ENCODE results near the gene ADGRE1. TPM values are rescaled to one million over a fixed set of nuclear protein-coding genes. Genes with fewer than 3 reads are reported as not detected.
"Not testable (repeated sequence)": the region's sequence is repeated elsewhere in the genome, so short reads cannot be mapped to it uniquely, and the experiment has no call there.

ADGRE1 gene
- total RNA-seq, 2 experiments from 2014 or later = 6.0 to 6.5 TPM

DNA sequence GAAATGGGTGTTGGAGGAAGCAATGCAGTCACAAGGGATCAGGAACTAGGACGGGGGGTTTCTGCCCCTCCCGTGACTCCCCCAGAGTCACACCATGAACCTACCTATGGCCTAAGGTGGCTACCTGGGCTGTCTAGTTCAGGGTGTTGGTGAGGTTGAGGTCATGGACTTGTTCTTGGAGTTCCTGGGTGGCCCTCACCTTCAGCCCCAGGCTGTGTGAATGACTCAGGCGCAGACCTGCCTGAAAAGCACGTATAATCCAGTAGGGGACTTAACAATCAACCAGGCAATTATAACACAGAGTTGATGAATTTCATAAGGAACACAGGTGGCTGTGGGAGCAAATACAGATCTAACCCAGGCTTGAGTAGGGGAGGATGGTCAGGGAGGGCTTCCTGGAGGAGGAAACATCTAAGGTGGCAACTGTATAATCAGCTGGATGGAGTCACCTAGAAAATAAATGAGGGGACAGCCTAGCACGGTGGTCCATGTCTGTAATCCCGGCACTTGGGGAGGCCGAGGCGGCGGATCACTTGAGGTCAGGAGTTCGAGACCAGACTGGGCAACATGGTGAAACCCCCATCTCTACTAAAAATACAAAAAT, 25.6 kb upstream of the ADGRE1 start:
- intact Hi-C loops (cut with DNase I, micrococcal nuclease) = loop anchor here (1.0 to 5.0 kb wide), 6 partner anchors 59 to 499 kb away; partner anchors contain the start of genes CLPP (in 1 of the 2), TNFSF9 (in 1 of the 2) and VAV1 (in 1 of the 2)
- Mint-ChIP-seq H3K4me1 (peaks cover 14% of the 10 kb centered on the region), H3K36me3 (ENCODE audit: low read depth) (peaks cover 7% of the 10 kb centered on the region), H3K27ac (peak overlapping the region; percentile 45), H3K27me3 (no peaks in the 10 kb centered on the region), H3K4me3 (no peak overlapping the region), H3K9me3 (ENCODE audit: low read depth) (no peaks in the 10 kb centered on the region)
- CTCF ChIA-PET = interaction anchor here (0.6 to 3.4 kb wide), 7 partner anchors 20 to 1730 kb away, joined by 3 to 38 read pairs (median 3); partner anchors contain the start of genes GPR108 and TRIP10
- POLR2A ChIA-PET = interaction anchor here (0.9 kb wide), 1 partner anchor 108 kb away, joined by 3 read pairs; no protein-coding TSS in a partner anchor
- DNase-seq (peak; percentile 33), ATAC-seq (no peak)

DNA sequence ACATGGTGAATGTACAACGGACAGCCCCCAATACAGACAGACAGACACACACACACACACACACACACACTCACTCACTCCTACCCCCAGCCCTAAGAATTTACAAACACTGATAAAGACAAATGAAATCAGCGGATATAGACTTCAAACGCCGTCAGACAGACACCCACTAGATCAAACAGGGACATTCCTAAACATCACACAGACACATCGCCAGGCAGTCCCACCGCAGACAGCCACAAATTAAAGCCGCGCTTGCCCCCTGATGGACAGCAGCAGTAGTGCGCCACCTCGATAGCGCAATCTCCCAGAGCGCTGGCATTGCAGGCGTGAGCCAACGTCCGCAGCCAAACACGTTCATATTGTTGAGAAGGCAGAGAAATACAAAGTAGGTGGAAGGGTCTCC, 24.7 kb upstream of the ADGRE1 start:
- Mint-ChIP-seq H3K36me3 (ENCODE audit: low read depth) (no peaks in the 10 kb centered on the region), H3K27ac (peak overlapping the region; percentile 89), H3K27me3 (no peaks in the 10 kb centered on the region), H3K9me3 (ENCODE audit: low read depth) (no peaks in the 10 kb centered on the region), H3K4me3 (peak overlapping the region; percentile 72), H3K4me1 (peaks cover 14% of the 10 kb centered on the region)
- ChIA-PET POLR2A (interaction anchor here (0.6 kb wide), 1 partner anchor 38 kb away, joined by 4 read pairs; no protein-coding TSS in a partner anchor), CTCF (interaction anchor here (0.6 to 3.4 kb wide), 17 partner anchors 19 to 483 kb away, joined by 3 to 38 read pairs (median 3); partner anchors contain the start of genes GPR108, SH2D3A and TRIP10)
- intact Hi-C loops (cut with DNase I, micrococcal nuclease) = loop anchor here (1.0 to 5.0 kb wide), 17 partner anchors 60 to 582 kb away; partner anchors contain the start of genes SH2D3A (in 2 of the 2), VAV1 (in 2 of the 2), CLPP (in 1 of the 2) and GTF2F1 (in 1 of the 2)
- peak; percentile 96 for DNase-seq
- peak; percentile 83 for ATAC-seq

DNA sequence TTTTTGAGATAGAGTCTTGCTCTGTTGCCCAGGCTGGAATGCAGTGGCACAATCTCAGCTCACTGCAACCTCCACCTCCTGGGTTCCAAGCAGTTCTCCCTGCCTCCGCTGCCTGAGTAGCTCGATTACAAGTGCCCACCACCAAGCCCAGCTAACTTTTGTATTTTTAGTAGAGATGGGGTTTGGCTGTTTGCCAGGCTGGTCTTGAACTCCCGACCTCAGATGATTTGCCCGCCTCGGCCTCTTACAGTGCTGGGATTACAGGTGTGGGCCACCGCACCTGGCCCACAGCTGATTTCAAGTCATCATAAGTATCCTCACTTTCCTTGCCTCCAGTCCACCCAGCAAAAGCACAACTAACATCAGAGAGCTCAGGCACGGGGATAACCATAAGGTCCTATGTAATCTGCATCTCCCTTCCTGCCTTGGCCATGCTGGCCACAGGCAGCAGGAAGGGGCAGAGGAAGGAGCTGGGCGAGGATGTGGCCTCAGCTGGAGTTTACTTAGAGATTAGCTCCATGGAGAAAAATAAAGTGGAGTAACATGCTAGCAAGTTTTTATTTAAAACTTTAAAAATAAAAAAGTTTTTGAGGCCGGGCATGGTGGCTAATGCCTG, 22.9 kb upstream of the ADGRE1 start:
- H3K4me1 Mint-ChIP-seq = peaks cover 20% of the 10 kb centered on the region
- H3K36me3 Mint-ChIP-seq (ENCODE audit: low read depth) = no peaks in the 10 kb centered on the region
- ChIA-PET POLR2A (interaction anchor here (0.7 kb wide), 2 partner anchors 26 to 442 kb away, joined by 3 to 4 read pairs; no protein-coding TSS in a partner anchor), CTCF (interaction anchor here (0.6 to 3.4 kb wide), 28 partner anchors 20 to 1086 kb away, joined by 3 to 38 read pairs (median 4); partner anchors contain the start of genes C3, GPR108, SH2D3A and TRIP10)
- no peak overlapping the region for H3K27ac Mint-ChIP-seq
- ATAC-seq (no peak), DNase-seq (no peak)
- H3K9me3 Mint-ChIP-seq (ENCODE audit: low read depth) = no peaks in the 10 kb centered on the region
- intact Hi-C loops (cut with DNase I, micrococcal nuclease) = loop anchor here in 1 of 2 experiments (5.0 kb wide), 2 partner anchors 332 to 502 kb away; partner anchors contain the start of genes CLPP and TNFSF9
- H3K27me3 Mint-ChIP-seq = no peaks in the 10 kb centered on the region
- H3K4me3 Mint-ChIP-seq = no peak overlapping the region

DNA sequence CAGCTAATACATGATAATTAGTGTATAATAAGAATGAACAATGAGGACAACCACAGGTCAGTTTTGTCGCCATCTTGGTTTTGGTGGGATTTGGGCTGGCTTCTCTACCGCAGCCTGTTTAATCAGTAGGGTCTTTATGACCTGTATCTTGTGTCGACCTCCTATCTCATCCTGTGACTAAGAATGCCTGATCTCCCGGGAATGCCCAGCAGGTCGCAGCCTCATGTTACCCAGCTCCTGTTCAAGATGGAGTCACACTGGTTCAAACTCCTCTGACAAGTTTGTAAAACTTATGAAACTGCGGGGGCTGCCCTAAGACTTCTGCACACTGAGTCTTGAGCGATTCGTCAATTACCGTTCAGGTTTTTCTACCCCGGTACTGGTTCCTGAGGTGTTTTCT, 21.5 kb upstream of the ADGRE1 start:
- ATAC-seq = no peak
- Mint-ChIP-seq H3K27me3 (no peaks in the 10 kb centered on the region), H3K4me3 (no peak overlapping the region), H3K36me3 (ENCODE audit: low read depth) (no peaks in the 10 kb centered on the region), H3K4me1 (peaks cover 22% of the 10 kb centered on the region), H3K27ac (no peak overlapping the region), H3K9me3 (ENCODE audit: low read depth) (no peaks in the 10 kb centered on the region)
- no peak for DNase-seq
- ChIA-PET POLR2A (interaction anchor here (0.7 kb wide), 1 partner anchor 492 kb away, joined by 12 read pairs; no protein-coding TSS in a partner anchor), CTCF (interaction anchor here (0.8 kb wide), 1 partner anchor 349 kb away, joined by 3 read pairs; no protein-coding TSS in a partner anchor)
- intact Hi-C loops (cut with DNase I, micrococcal nuclease) = no loop called here

DNA sequence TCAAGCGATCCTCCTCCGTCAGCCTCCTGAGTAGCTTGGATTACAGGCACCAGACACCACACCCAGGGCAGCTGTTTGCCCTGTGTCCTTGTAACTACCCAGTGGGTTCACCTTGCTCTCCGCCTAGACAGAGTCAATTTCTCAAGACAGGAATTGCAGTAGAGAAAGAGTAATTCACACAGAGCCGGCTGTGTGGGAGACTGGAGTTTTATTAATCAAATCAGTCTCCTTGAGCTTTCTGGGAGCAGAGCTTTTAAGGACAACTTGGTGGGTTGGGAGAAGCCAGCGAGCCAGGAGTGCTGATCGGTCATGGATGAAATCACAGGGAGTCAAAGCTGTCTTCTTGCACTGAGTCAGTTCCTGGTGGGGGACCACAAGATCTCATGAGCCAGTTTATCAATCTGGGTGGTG, 20.6 kb upstream of the ADGRE1 start:
- CTCF ChIA-PET = interaction anchor here (0.6 to 1.3 kb wide), 3 partner anchors 235 to 838 kb away, joined by 3 to 4 read pairs (median 3); no protein-coding TSS in a partner anchor
- Mint-ChIP-seq H3K4me3 (no peak overlapping the region), H3K4me1 (peaks cover 21% of the 10 kb centered on the region), H3K27me3 (no peaks in the 10 kb centered on the region), H3K9me3 (ENCODE audit: low read depth) (no peaks in the 10 kb centered on the region), H3K36me3 (ENCODE audit: low read depth) (no peaks in the 10 kb centered on the region), H3K27ac (no peak overlapping the region)
- intact Hi-C loops (cut with DNase I, micrococcal nuclease) = no loop called here
- DNase-seq = no peak
- POLR2A ChIA-PET = no interaction called here
- no peak for ATAC-seq

DNA sequence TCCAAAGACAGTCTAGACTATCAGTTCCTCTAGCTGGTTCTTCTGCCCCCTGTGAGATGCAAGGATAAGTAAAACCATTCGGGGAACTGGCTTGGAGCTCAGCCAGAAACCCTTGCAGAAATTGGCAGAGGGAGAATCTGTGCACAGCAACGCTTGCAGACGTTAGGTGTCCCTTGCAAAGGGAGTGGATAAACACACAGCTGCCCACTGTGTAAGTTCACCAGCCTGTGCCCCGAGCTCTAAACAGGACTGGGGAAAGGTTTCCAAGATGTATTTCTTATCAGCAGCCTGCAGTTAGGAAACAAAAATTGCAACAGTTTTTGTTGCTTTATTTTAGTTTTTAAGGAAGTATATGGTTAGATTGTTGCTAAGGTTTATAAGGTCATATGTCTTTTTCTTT, 19.0 kb upstream of the ADGRE1 start:
- intact Hi-C loops (cut with DNase I, micrococcal nuclease) = no loop called here
- Mint-ChIP-seq H3K4me1 (peaks cover 12% of the 10 kb centered on the region), H3K36me3 (ENCODE audit: low read depth) (no peaks in the 10 kb centered on the region), H3K9me3 (ENCODE audit: low read depth) (peaks cover 4% of the 10 kb centered on the region), H3K27me3 (no peaks in the 10 kb centered on the region), H3K4me3 (no peak overlapping the region), H3K27ac (no peak overlapping the region)
- ChIA-PET CTCF (interaction anchor here (0.7 to 1.2 kb wide), 4 partner anchors 8 to 322 kb away, joined by 3 to 7 read pairs (median 3); partner anchors contain the start of gene GPR108), POLR2A (no interaction called here)
- ATAC-seq (no peak), DNase-seq (no peak)

DNA sequence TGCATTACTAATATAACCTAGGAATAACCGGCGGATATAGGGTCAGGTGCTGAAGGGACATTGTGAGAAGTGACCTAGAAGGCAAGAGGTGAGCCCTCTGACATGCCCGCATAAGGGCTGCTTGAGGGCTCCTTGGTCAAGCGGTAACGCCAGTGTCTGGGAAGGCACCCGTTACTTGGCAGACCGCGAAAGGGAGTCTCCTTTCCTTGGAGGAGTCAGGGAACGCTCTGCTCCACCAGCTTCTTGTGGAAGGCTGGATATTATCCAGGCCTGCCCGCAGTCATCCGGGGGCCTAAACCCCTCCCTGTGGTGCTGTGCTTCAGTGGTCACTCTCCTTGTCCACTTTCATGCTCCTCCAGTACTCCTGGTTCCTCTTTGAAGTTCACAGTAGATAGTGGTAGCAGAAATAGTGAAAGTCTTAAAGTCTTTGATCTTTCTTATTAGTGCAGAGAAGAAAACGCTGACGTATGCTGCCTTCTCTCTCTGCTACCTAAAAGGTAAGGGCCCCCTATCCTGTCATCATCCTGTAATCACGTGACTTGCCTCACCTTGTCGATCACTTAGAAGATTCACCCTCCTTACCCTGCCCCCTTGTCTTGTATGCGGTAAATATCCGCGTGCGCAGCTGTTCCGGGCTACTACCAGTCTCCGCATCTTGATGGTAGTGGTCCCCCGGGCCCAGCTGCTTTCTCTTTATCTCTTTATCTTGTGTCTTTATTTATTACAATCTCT, 18.1 kb upstream of the ADGRE1 start:
- H3K36me3 Mint-ChIP-seq (ENCODE audit: low read depth); intact Hi-C loops (cut with DNase I, micrococcal nuclease); H3K4me3 Mint-ChIP-seq; ATAC-seq; H3K27me3 Mint-ChIP-seq; DNase-seq; H3K4me1 Mint-ChIP-seq; H3K9me3 Mint-ChIP-seq (ENCODE audit: low read depth); H3K27ac Mint-ChIP-seq: not testable (repeated sequence)
- ChIA-PET CTCF (interaction anchor here (0.7 kb wide), 1 partner anchor 938 kb away, joined by 4 read pairs; no protein-coding TSS in a partner anchor), POLR2A (interaction anchor here (0.6 kb wide), 1 partner anchor 15 kb away, joined by 4 read pairs; no protein-coding TSS in a partner anchor)

DNA sequence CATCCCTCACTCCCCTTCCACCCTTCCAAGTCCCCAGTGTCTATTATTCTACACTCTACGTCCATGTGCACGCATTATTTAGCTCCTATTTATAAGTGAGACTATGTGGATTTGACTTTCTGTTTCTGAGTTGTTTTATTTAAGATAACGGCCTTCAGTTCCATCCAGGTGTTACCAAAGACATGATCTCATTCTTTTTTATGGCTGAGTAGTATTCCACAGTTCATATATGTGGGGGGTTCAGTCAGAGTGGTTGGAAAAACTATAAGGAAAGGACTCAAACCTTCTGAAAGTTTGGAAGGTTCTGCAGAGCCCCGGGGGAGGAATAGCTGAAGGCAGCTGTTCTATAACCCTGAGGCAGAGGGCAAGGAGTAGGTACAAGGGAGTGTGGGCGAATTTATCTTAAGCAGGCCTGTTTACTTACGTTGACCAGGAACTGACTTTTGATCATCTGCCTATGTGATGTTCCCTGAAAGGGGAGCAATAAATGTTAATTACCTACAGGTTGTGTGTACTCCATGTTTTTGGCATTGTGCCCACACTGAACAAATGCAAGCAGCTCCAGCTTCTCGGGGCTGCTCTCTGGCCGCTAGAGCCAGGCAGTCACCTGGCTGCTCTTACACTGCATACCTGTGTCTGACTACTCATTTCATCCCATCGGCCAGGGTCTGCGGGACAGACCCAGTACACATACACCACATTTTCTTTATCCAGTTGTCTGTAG, 13.5 kb upstream of the ADGRE1 start:
- POLR2A ChIA-PET = no interaction called here
- Mint-ChIP-seq H3K27ac (no peak overlapping the region), H3K9me3 (ENCODE audit: low read depth) (peaks cover 4% of the 10 kb centered on the region), H3K4me3 (no peak overlapping the region), H3K36me3 (ENCODE audit: low read depth) (no peaks in the 10 kb centered on the region), H3K4me1 (peaks cover 11% of the 10 kb centered on the region), H3K27me3 (no peaks in the 10 kb centered on the region)
- no peak for DNase-seq
- ATAC-seq = no peak
- intact Hi-C loops (cut with DNase I, micrococcal nuclease) = no loop called here
- CTCF ChIA-PET = no interaction called here

DNA sequence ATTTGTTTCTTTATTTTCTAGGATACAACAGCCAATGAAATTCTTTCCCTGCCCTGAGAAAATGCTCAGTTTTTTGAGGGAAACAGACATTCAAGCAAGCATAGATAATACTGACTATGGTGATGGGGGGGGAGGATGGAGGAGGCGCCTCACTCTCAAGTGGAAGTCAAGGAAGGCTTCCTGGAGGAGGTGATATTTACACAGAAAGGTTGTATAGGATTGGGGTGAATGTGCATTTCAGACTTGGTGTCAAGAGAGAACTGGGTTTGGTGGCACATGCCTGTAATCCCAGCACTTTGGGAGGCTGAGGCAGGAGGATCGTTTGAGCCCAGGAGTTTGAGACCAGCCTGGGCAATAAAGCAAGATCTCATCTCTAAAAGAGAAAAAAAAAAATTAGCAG, 12.2 kb upstream of the ADGRE1 start:
- POLR2A ChIA-PET = no interaction called here

DNA sequence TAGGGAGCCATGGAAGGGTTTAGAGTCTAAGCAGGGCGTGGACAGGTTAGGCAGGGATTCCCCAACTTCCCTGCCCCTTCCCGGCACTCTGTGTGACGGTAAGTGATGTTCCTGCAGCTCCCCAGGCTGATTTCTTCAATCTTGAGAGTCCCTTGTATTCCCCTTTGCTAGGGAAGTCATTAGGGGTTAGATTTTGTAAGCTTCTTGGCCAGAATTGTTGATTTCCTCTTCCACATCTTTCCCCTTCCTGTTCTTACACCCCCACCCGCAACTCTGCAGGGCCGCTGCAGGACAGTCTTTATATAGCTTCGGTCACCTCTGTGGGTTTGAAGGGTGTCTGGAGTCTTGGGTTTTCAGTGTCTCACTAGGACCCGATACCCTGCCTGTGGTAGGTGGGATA, 10.6 kb upstream of the ADGRE1 start:
- Mint-ChIP-seq H3K36me3 (ENCODE audit: low read depth) (no peaks in the 10 kb centered on the region), H3K4me3 (no peak overlapping the region), H3K9me3 (ENCODE audit: low read depth) (peaks cover 4% of the 10 kb centered on the region), H3K27me3 (no peaks in the 10 kb centered on the region), H3K27ac (no peak overlapping the region), H3K4me1 (peaks cover 9% of the 10 kb centered on the region)
- intact Hi-C loops (cut with DNase I, micrococcal nuclease) = no loop called here
- CTCF ChIA-PET = interaction anchor here (1.2 kb wide), 1 partner anchor 9 kb away, joined by 3 read pairs; no protein-coding TSS in a partner anchor
- POLR2A ChIA-PET = no interaction called here
- ATAC-seq (no peak), DNase-seq (no peak)

More for the DNA sequence above, 12.2 kb upstream of the ADGRE1 start:
- Mint-ChIP-seq H3K4me3 (no peak overlapping the region), H3K9me3 (ENCODE audit: low read depth) (peaks cover 4% of the 10 kb centered on the region), H3K27me3 (no peaks in the 10 kb centered on the region), H3K27ac (no peak overlapping the region), H3K4me1 (peaks cover 9% of the 10 kb centered on the region), H3K36me3 (ENCODE audit: low read depth) (no peaks in the 10 kb centered on the region)
- intact Hi-C loops (cut with DNase I, micrococcal nuclease) = no loop called here
- no peak for DNase-seq
- no peak for ATAC-seq
- CTCF ChIA-PET = interaction anchor here (1.0 kb wide), 1 partner anchor 15 kb away, joined by 3 read pairs; no protein-coding TSS in a partner anchor
